Breast epithelium (tissue), 3 donors: ENCODE data around the gene TSHR.

Source experiments
- POLR2A ChIP-seq: fragments of 450-650 bp; IDR thresholded peaks from one replicate; pipeline ENCODE4 v1.6.1; 2016; ENCODE audit warnings: antibody characterized with exemption, mild to moderate bottlenecking, moderate library complexity
- POLR2AphosphoS5 ChIP-seq, 3 donors: sonication (generic); formaldehyde crosslinking; IDR thresholded peaks; one replicate each; pipeline ENCODE4 v1.6.1; 2017; ENCODE audit warnings: antibody characterized with exemption in 3 of 3
- TF ChIP-seq, protein P1 (sequence below), 3 donors: fragments of 450-650 bp; IDR thresholded peaks; one replicate each; pipeline ENCODE4 v1.5.1; 2016 to 2017; ENCODE audit warnings: antibody characterized with exemption in 3 of 3, mild to moderate bottlenecking in 3 of 3, moderate library complexity in 3 of 3

DNA sequence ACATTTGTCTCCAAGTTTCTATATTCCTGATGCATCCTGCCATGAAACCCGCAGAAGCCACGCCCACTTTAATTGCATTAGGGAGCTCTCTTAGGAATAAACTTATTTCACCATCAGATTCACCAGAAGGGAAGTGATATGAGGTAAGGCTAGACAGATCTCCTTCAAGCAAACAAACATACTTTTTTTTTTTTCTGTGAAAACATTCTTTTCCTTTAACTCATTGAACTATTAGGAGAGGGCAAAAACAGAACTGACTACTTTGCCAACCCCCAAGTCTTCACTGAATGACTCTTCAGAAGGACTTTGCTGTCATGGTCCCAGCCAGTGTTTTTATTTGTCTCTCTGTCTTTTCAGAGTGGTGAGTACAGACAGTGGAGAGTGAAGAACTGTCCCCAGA, 216.9 kb downstream of the TSHR start:
- TF ChIP-seq, protein P1, sequence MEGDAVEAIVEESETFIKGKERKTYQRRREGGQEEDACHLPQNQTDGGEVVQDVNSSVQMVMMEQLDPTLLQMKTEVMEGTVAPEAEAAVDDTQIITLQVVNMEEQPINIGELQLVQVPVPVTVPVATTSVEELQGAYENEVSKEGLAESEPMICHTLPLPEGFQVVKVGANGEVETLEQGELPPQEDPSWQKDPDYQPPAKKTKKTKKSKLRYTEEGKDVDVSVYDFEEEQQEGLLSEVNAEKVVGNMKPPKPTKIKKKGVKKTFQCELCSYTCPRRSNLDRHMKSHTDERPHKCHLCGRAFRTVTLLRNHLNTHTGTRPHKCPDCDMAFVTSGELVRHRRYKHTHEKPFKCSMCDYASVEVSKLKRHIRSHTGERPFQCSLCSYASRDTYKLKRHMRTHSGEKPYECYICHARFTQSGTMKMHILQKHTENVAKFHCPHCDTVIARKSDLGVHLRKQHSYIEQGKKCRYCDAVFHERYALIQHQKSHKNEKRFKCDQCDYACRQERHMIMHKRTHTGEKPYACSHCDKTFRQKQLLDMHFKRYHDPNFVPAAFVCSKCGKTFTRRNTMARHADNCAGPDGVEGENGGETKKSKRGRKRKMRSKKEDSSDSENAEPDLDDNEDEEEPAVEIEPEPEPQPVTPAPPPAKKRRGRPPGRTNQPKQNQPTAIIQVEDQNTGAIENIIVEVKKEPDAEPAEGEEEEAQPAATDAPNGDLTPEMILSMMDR (IDR thresholded peaks at IDR 0.05) = no peak
- TF ChIP-seq POLR2A (no peak), POLR2AphosphoS5 (IDR thresholded peaks at IDR 0.05) (no peak)
